PC-3 (cell line): Measurements from ENCODE around the gene TRIM24.

Experiments used
- EZH2 ChIP-seq: fragments of 300-600 bp; sonication (generic); IDR thresholded peaks from one replicate; pipeline ENCODE4 v1.6.1; 2017; ENCODE audit warnings: antibody characterized with exemption, mild to moderate bottlenecking, low read length; ENCODE audit not compliant: unreplicated experiment
- TF ChIP-seq, protein P1 (sequence below): fragments of 300-600 bp; sonication (generic); conservative IDR thresholded peaks from 2 replicates; pipeline ENCODE4 v1.5.1; 2017; ENCODE audit warnings: antibody characterized with exemption, low read depth, mild to moderate bottlenecking, low read length

DNA sequence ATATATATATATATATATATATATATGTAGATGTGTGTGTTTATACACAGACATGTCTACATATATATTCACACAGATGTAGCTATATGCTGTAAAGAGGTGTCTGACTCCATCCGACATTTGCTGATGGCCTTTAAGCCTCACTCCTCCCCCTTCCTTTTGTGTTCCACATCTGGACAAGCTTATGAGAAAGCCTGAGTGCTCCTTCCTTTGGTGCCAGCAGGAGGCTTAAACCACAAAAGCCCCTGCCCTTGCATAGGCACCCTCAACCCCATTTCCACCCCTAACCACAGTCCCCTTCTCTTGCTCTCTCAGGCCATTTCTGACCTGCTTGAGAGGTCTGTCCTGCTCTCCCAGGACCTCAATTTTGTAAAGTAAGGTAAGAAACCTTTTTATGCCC, 142.4 kb downstream of the TRIM24 start:
- TF ChIP-seq, protein P1, sequence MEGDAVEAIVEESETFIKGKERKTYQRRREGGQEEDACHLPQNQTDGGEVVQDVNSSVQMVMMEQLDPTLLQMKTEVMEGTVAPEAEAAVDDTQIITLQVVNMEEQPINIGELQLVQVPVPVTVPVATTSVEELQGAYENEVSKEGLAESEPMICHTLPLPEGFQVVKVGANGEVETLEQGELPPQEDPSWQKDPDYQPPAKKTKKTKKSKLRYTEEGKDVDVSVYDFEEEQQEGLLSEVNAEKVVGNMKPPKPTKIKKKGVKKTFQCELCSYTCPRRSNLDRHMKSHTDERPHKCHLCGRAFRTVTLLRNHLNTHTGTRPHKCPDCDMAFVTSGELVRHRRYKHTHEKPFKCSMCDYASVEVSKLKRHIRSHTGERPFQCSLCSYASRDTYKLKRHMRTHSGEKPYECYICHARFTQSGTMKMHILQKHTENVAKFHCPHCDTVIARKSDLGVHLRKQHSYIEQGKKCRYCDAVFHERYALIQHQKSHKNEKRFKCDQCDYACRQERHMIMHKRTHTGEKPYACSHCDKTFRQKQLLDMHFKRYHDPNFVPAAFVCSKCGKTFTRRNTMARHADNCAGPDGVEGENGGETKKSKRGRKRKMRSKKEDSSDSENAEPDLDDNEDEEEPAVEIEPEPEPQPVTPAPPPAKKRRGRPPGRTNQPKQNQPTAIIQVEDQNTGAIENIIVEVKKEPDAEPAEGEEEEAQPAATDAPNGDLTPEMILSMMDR: no peak
- TF ChIP-seq EZH2: no peak
